Right lobe of liver (tissue), 6 donors: ENCODE results near the gene NIT1. TPM values are rescaled to one million over a fixed set of nuclear protein-coding genes. Genes with fewer than 3 reads are reported as not detected.

Source experiments
- ATAC-seq, 4 donors: fragments of 200-7000 bp; cut with Tn5 transposase; one replicate each; pipeline ENCODE4 v1.9.1; 2020; ENCODE audit warnings: mild to moderate bottlenecking in 4 of 4, moderate library complexity in 4 of 4
- DNase-seq, 3 donors: peaks; one replicate each; pipeline ENCODE4 v3.0.0-alpha.2; 2020
- H3K27ac ChIP-seq, 3 donors: fragments of 200-600 bp; one replicate each; pipeline ENCODE4 v1.8.0; 2022
- H3K27me3 ChIP-seq, 2 donors: fragments of 200-600 bp; one replicate each; pipeline ENCODE4 v1.8.0; 2022
- H3K36me3 ChIP-seq, 4 donors: fragments of 200-600 bp; sonication (generic) in 1 of 4; one replicate each; pipeline versions ENCODE4 v1.5.1 to v1.8.0; 2017 to 2022; ENCODE audit warnings: control low read depth in 1 of 4
- H3K4me1 ChIP-seq, 4 donors: fragments of 200-600 bp; sonication (generic) in 1 of 4; one replicate each; pipeline versions ENCODE4 v1.5.1 to v1.8.0; 2017 to 2022; ENCODE audit warnings: control low read depth in 1 of 4
- H3K4me3 ChIP-seq, 3 donors: fragments of 200-600 bp; one replicate each; pipeline ENCODE4 v1.8.0; 2022
- H3K9me3 ChIP-seq, 4 donors: fragments of 200-600 bp; sonication (generic) in 1 of 4; one replicate each; pipeline versions ENCODE4 v1.5.1 to v1.8.0; 2017 to 2022; ENCODE audit warnings: control low read depth in 1 of 4
- POLR2A ChIP-seq: fragments of 450-650 bp; IDR thresholded peaks from one replicate; pipeline ENCODE4 v1.6.1; 2017; ENCODE audit warnings: antibody characterized with exemption, mild to moderate bottlenecking
- WGBS: methylation state at CpG from one replicate; pipeline ENCODE4 v1.1.6; 2018; ENCODE audit warnings: low coverage, low lambda C conversion rate; ENCODE audit not compliant: insufficient coverage; ENCODE audit errors: missing lambda C conversion rate; 5-methylcytosine and 5-hydroxymethylcytosine counted together
- intact Hi-C, 2 donors: fragments of 100-400 bp; cut with DNase I; formaldehyde crosslinking; loops; one replicate each; pipeline versions ENCODE4 v1.11.2 to v1.14.1; 2022
- small RNA-seq, 2 experiments: library from RNA; depleted of rRNA; stranded (forward); fragments of <200 nt; gene quantifications; one replicate each; pipeline ENCODE3, GENCODE V24; 2016
- total RNA-seq, 6 experiments: library from RNA; depleted of rRNA in 2 of 6; stranded (reverse); fragments of >200 nt in 2 of 6; fragmentation: NEBNext Ultra II Directional in 3 of 6; extraction: Animal tissue kit (Norgen Biotek cat#: 25700) in 3 of 6; gene quantifications; one replicate each; pipeline versions ENCODE4 v1.1.0 to v1.2.4, GENCODE V29; 2016 to 2023
- TF ChIP-seq, protein P1 (sequence below), 4 donors: fragments of 200-600 bp in 3 of 4; fragments of 450-650 bp in 1 of 4; IDR thresholded peaks; one replicate each; pipeline versions ENCODE4 v1.5.1 to v1.8.0; 2016 to 2022; ENCODE audit warnings: antibody characterized with exemption in 4 of 4, mild to moderate bottlenecking in 2 of 4
- donor health status: DM: no; HTN: yes; CAD: no.
- donor health status: DM: no; HTN: no; CAD: no.
- donor health status: DM: no; HTN: no; CAD: no.
- donor health status: DM: no; HTN: yes; CAD: no.
- donor health status: DM: no; HTN: yes; CAD: no.

NIT1 gene
- total RNA-seq, 6 experiments from 2014 or later: 36.9 to 67.8 (median 45.8) TPM

- H3K4me3 ChIP-seq: peak within 1 kb of the TSS; percentile 67 to 77 (median 71)
- no peaks in the 10 kb centered on the region for H3K9me3 ChIP-seq
- DNase-seq (peak; percentile 95 to 98 (median 97)), ATAC-seq (peak; percentile 94 to 96 (median 94))
- TF ChIP-seq, protein P1, sequence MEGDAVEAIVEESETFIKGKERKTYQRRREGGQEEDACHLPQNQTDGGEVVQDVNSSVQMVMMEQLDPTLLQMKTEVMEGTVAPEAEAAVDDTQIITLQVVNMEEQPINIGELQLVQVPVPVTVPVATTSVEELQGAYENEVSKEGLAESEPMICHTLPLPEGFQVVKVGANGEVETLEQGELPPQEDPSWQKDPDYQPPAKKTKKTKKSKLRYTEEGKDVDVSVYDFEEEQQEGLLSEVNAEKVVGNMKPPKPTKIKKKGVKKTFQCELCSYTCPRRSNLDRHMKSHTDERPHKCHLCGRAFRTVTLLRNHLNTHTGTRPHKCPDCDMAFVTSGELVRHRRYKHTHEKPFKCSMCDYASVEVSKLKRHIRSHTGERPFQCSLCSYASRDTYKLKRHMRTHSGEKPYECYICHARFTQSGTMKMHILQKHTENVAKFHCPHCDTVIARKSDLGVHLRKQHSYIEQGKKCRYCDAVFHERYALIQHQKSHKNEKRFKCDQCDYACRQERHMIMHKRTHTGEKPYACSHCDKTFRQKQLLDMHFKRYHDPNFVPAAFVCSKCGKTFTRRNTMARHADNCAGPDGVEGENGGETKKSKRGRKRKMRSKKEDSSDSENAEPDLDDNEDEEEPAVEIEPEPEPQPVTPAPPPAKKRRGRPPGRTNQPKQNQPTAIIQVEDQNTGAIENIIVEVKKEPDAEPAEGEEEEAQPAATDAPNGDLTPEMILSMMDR (IDR thresholded peaks at IDR 0.05): peak; percentile 11 to 46 (median 30)
- peak; percentile 48 for TF ChIP-seq POLR2A
- intact Hi-C loops: no loop called here
- peaks cover 0 to 23% (median under 1%) of the 10 kb centered on the region in 4 donors for H3K36me3 ChIP-seq
- peaks cover 0 to 7% (median 3%) of the 10 kb centered on the region in 4 donors for H3K4me1 ChIP-seq
- no peaks in the 10 kb centered on the region for H3K27me3 ChIP-seq
- 0% methylated on average over 19 of the region's 54 CpGs for WGBS
- peak within 1 kb of the TSS; percentile 59 to 67 (median 61) for H3K27ac ChIP-seq
Measured at GRCh38 chr1:161165742-161166668, 48.1 kb downstream of the NIT1 start, which contains the start of gene PPOX. Gene PPOX (plus strand): TSS chr1:161166426. CDS start chr1:161166848, 422 bp downstream.

- no peaks in the 10 kb centered on the region for H3K9me3 ChIP-seq
- H3K4me3 ChIP-seq: peak overlapping the region; percentile 67 to 77 (median 71)
- intact Hi-C loops: no loop called here
- H3K36me3 ChIP-seq: peaks cover 0 to 29% (median 5%) of the 10 kb centered on the region in 4 donors
- H3K27ac ChIP-seq: peak overlapping the region; percentile 27 to 61 (median 59)
- H3K4me1 ChIP-seq: peaks cover 0 to 7% (median 3%) of the 10 kb centered on the region in 4 donors
- ATAC-seq (peak in 1 of 4 donors; percentile 0), DNase-seq (peak in 1 of 3 donors; percentile 55)
- TF ChIP-seq, protein P1 (IDR thresholded peaks at IDR 0.05): no peak
- TF ChIP-seq POLR2A: no peak
- no peaks in the 10 kb centered on the region for H3K27me3 ChIP-seq
- 11% methylated on average over 25 of the region's 33 CpGs for WGBS
Measured at GRCh38 chr1:161166669-161167548, 49.0 kb downstream of the NIT1 start.

DNA sequence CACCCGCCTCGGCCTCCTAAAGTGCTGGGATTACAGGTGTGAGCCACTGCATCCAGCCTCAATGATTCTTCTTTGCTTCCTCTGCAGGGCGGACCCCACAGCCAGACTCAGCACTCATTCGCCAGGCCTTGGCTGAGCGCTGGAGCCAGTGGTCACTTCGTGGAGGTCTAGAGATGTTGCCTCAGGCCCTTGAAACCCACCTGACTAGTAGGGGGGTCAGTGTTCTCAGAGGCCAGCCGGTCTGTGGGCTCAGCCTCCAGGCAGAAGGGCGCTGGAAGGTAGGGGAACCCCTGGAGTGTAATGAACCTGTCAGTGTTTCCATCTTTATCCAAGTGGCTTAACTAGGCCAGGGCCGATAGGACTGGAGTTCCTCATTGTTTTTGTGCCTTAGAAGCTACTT lies 51.0 kb downstream of the NIT1 start:
- DNase-seq (no peak), ATAC-seq (no peak)
- H3K36me3 ChIP-seq: peaks cover 0 to 28% (median 9%) of the 10 kb centered on the region in 4 donors
- intact Hi-C loops: no loop called here
- H3K4me1 ChIP-seq: peaks cover 0 to 16% (median 8%) of the 10 kb centered on the region in 4 donors
- H3K27me3 ChIP-seq: no peaks in the 10 kb centered on the region
- H3K9me3 ChIP-seq: no peaks in the 10 kb centered on the region
- WGBS: 90% methylated on average over 2 of the region's 9 CpGs
- no peak for TF ChIP-seq POLR2A
- TF ChIP-seq, protein P1 (IDR thresholded peaks at IDR 0.05): no peak
- H3K4me3 ChIP-seq: no peak overlapping the region
- no peak overlapping the region for H3K27ac ChIP-seq

Small RNA genes within 50 kb of the gene (small RNA-seq; reads per million reads assigned to genes)
- 0 reads per million in 2 experiments for gene RF01225

Other genes with a start within 250 kb of the NIT1 start
- gene ITLN1, start 232.9 kb upstream of the NIT1 start, total RNA-seq: 1 to 10 TPM in 4 of 6 experiments, under 1 TPM in 1, not detected in 1; 0.90 to 5.1 (median 2.4) TPM
- gene ITLN2, start 163.3 kb upstream of the NIT1 start, total RNA-seq: under 1 TPM in 3 of 6 experiments, not detected in 3; 0.29 to 0.33 (median 0.32) TPM
- 100 to 1,000 TPM in 1 of 6 experiments, 10 to 100 TPM in 5; 48.3 to 119 (median 65.3) TPM for gene F11R, start 97.0 kb upstream of the NIT1 start, total RNA-seq
- gene TSTD1, start 79.1 kb upstream of the NIT1 start, total RNA-seq: 10 to 100 TPM; 16.3 to 60.8 (median 28.3) TPM
- 10 to 100 TPM; 25.5 to 34.3 (median 28.1) TPM for gene USF1, start 72.1 kb upstream of the NIT1 start, total RNA-seq
- 1 to 10 TPM; 2.8 to 7.4 (median 3.6) TPM for gene ARHGAP30, start 48.2 kb upstream of the NIT1 start, total RNA-seq
- not detected for gene NECTIN4, start 28.5 kb upstream of the NIT1 start, total RNA-seq
- 1 to 10 TPM; 1.4 to 6.8 (median 2.9) TPM for gene KLHDC9, start 19.7 kb upstream of the NIT1 start, total RNA-seq
- gene PFDN2, start 68 bp upstream of the NIT1 start, total RNA-seq: 10 to 100 TPM; 16.6 to 37.5 (median 25.8) TPM
- gene DEDD, start 14.6 kb downstream of the NIT1 start, total RNA-seq: 10 to 100 TPM; 13.8 to 22.0 (median 16.6) TPM
- 10 to 100 TPM; 24.6 to 37.7 (median 35.3) TPM for gene UFC1, start 35.9 kb downstream of the NIT1 start, total RNA-seq
- gene USP21, start 41.4 kb downstream of the NIT1 start, total RNA-seq: 10 to 100 TPM in 1 of 6 experiments, 1 to 10 TPM in 5; 6.9 to 11.1 (median 8.8) TPM
- gene PPOX, start 48.3 kb downstream of the NIT1 start, total RNA-seq: 10 to 100 TPM in 1 of 6 experiments, 1 to 10 TPM in 5; 7.6 to 14.3 (median 9.5) TPM
- 10 to 100 TPM; 10.9 to 21.1 (median 13.1) TPM for gene B4GALT3, start 59.4 kb downstream of the NIT1 start, total RNA-seq
- 10 to 100 TPM in 1 of 6 experiments, 1 to 10 TPM in 3, under 1 TPM in 2; 0.29 to 11.0 (median 2.1) TPM for gene ADAMTS4, start 80.9 kb downstream of the NIT1 start, total RNA-seq
- 100 to 1,000 TPM in 5 of 6 experiments, 10 to 100 TPM in 1; 91.1 to 157 (median 107) TPM for gene NDUFS2, start 84.3 kb downstream of the NIT1 start, total RNA-seq
- 10 to 100 TPM; 11.5 to 54.0 (median 19.0) TPM for gene FCER1G, start 97.2 kb downstream of the NIT1 start, total RNA-seq
- over 10,000 TPM in 2 of 6 experiments, 1,000 to 10,000 TPM in 4; 3,802 to 16,527 (median 7,524) TPM for gene APOA2, start 105.5 kb downstream of the NIT1 start, total RNA-seq
- 10 to 100 TPM in 3 of 6 experiments, 1 to 10 TPM in 3; 4.3 to 18.5 (median 8.1) TPM for gene TOMM40L, start 108.0 kb downstream of the NIT1 start, total RNA-seq
- gene NR1I3, start 120.1 kb downstream of the NIT1 start, total RNA-seq: 100 to 1,000 TPM in 3 of 6 experiments, 10 to 100 TPM in 3; 24.1 to 169 (median 85.7) TPM
- 1 to 10 TPM; 1.3 to 6.0 (median 2.9) TPM for gene PCP4L1, start 140.6 kb downstream of the NIT1 start, total RNA-seq
- 10 to 100 TPM in 1 of 6 experiments, 1 to 10 TPM in 5; 2.1 to 14.3 (median 6.5) TPM for gene MPZ, start 191.9 kb downstream of the NIT1 start, total RNA-seq
- gene SDHC, start 196.3 kb downstream of the NIT1 start, total RNA-seq: 100 to 1,000 TPM; 167 to 282 (median 235) TPM
- gene CFAP126, start 249.8 kb downstream of the NIT1 start, total RNA-seq: not detected